ENCODE results near the gene LTB4R.

GRCh38 chr14:24342889-24343288 lies 31.6 kb downstream of the LTB4R start:
- TF ChIP-seq CTCF (conservative IDR thresholded peaks at IDR 0.05 in 1 of 2, IDR thresholded peaks at IDR 0.05 in 1 of 2; ENCODE audit: low read depth in 1 of 2, low read length in 2 of 2) (no peak), EZH2 (IDR thresholded peaks at IDR 0.05; ENCODE audit: low read length, missing control alignments) (no peak)

All from fibroblast of lung (primary cell).